Activated naive CD8-positive, alpha-beta T cell treated with anti-CD3 and anti-CD28 coated beads, Interleukin-2, amount 50 U/mL, for 16 hours (primary cell): ENCODE measurements around the gene AP1M1.
"Not testable (repeated sequence)": the region's sequence is repeated elsewhere in the genome, so short reads cannot be mapped to it uniquely, and the experiment has no call there.

Experiments used
- DNase-seq: peaks from one replicate; pipeline ENCODE4 v3.0.0-alpha.2; 2020; ENCODE audit warnings: low read depth, low spot score

The AP1M1 gene

GRCh38 chr19:16261584-16262368 is 64.1 kb downstream of the AP1M1 start:
- no peak for DNase-seq

GRCh38 chr19:16262618-16263017 is 64.9 kb downstream of the AP1M1 start:
- DNase-seq = no peak

GRCh38 chr19:16263141-16263761 is 65.5 kb downstream of the AP1M1 start:
- no peak for DNase-seq

GRCh38 chr19:16265205-16265604 is 67.5 kb downstream of the AP1M1 start:
- no peak for DNase-seq

GRCh38 chr19:16265890-16266585 is 68.3 kb downstream of the AP1M1 start:
- no peak for DNase-seq

GRCh38 chr19:16266586-16266942 is 68.9 kb downstream of the AP1M1 start:
- DNase-seq = no peak

GRCh38 chr19:16268676-16269319 is 71.1 kb downstream of the AP1M1 start:
- peak; percentile 30 for DNase-seq

GRCh38 chr19:16272945-16273344 is 75.2 kb downstream of the AP1M1 start:
- DNase-seq = no peak

GRCh38 chr19:16274447-16274846 is 76.7 kb downstream of the AP1M1 start:
- DNase-seq = no peak

- DNase-seq = no peak
Measured at GRCh38 chr19:16280306-16280705, 82.6 kb downstream of the AP1M1 start.

- DNase-seq = no peak
Measured at GRCh38 chr19:16281743-16282142, 84.0 kb downstream of the AP1M1 start.

- DNase-seq = peak; percentile 60
Measured at GRCh38 chr19:16283210-16284061, 85.7 kb downstream of the AP1M1 start.

- no peak for DNase-seq
Measured at GRCh38 chr19:16284505-16284904, 86.8 kb downstream of the AP1M1 start.

GRCh38 chr19:16285079-16285478 is 87.4 kb downstream of the AP1M1 start:
- DNase-seq = not testable (repeated sequence)

- DNase-seq = no peak
Measured at GRCh38 chr19:16285769-16286498, 88.2 kb downstream of the AP1M1 start.

GRCh38 chr19:16288544-16288943 is 90.8 kb downstream of the AP1M1 start:
- DNase-seq = no peak

- no peak for DNase-seq
Measured at GRCh38 chr19:16289594-16289993, 91.9 kb downstream of the AP1M1 start.

- no peak for DNase-seq
Measured at GRCh38 chr19:16290692-16291091, 93.0 kb downstream of the AP1M1 start.

- DNase-seq = no peak
Measured at GRCh38 chr19:16293118-16294091, 95.7 kb downstream of the AP1M1 start.
